ENCODE measurements around the gene CIDEA.

DNA sequence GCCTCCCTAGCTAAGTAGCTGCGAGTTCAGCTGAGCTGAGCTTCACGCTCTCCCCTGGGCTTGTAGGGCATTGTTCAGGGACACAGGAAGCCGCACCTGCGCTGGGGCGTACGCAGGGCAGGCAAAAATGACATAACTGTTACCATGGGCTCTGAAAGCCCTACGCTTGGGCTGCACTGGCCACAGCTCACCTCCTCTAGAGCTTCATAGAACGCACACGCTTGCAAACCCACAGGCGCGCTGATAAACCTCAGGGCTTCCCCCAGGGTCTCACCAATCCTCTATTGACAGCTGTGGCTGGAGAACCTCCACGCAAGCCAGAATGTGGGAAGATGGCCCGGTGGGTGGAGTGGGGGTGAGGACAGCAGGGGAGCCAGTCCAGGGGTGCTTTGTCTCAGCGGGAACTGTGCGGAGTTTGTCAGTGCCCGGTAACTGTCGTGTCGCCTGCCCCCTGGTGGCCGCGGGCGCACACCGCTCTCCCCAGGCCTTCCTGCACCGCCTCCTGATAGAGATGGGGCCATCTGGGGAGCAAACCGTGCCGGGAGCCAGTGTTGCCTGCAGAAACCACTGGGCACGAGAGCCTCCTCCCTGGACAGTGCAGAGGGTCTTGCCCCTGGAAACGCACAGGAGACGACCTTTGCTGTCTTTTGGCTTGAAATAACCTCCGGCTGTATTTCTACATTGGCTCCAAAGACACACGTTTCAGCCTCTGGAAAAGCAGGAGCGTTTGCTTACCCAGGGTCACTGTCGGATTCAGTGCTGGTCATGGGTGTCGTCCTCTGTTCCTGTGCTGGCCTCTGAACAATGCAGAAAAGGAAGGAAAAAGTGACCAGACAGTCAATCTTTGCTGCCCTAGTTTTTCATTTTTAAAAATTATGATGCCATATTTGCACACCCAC lies 17.0 kb upstream of the CIDEA start:
- TF ChIP-seq, protein P1, sequence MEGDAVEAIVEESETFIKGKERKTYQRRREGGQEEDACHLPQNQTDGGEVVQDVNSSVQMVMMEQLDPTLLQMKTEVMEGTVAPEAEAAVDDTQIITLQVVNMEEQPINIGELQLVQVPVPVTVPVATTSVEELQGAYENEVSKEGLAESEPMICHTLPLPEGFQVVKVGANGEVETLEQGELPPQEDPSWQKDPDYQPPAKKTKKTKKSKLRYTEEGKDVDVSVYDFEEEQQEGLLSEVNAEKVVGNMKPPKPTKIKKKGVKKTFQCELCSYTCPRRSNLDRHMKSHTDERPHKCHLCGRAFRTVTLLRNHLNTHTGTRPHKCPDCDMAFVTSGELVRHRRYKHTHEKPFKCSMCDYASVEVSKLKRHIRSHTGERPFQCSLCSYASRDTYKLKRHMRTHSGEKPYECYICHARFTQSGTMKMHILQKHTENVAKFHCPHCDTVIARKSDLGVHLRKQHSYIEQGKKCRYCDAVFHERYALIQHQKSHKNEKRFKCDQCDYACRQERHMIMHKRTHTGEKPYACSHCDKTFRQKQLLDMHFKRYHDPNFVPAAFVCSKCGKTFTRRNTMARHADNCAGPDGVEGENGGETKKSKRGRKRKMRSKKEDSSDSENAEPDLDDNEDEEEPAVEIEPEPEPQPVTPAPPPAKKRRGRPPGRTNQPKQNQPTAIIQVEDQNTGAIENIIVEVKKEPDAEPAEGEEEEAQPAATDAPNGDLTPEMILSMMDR (IDR thresholded peaks at IDR 0.05): peak in 1 of 3 donors; percentile 69
- TF ChIP-seq POLR2A (IDR thresholded peaks at IDR 0.05): no peak

Measured in lower leg skin (tissue), 3 donors.